Kidney epithelial cell (primary cell): Measurements from ENCODE around the gene PHTF2. TPM values are rescaled to one million over a fixed set of nuclear protein-coding genes. Genes with fewer than 3 reads are reported as not detected.

ENCODE experiments used
- DNase-seq: peaks from one replicate; pipeline ENCODE4 v3.0.0-alpha.2; 2010; ENCODE audit warnings: low read depth
- H3K27me3 ChIP-seq: 2 replicates; pipeline ENCODE4 v1.6.0; 2011; ENCODE audit warnings: low read length; ENCODE audit not compliant: control insufficient read depth, insufficient read depth
- H3K36me3 ChIP-seq: 2 replicates; pipeline ENCODE4 v1.5.1; 2011; ENCODE audit warnings: low read length; ENCODE audit not compliant: control insufficient read depth, insufficient read depth
- H3K4me3 ChIP-seq: 2 replicates; pipeline ENCODE4 v1.5.1; 2011; ENCODE audit warnings: low read depth, mild to moderate bottlenecking, control low read depth, low read length
- total RNA-seq: library from RNA; depleted of rRNA; stranded (reverse); fragments of >200 nt; gene quantifications from 2 replicates; pipeline ENCODE4 v1.2.3, GENCODE V29; 2015
- TF ChIP-seq, protein P1 (sequence below): IDR thresholded peaks from 2 replicates; pipeline ENCODE4 v1.5.1; 2011; ENCODE audit warnings: mild to moderate bottlenecking, moderate library complexity, low read length, control low read depth, inconsistent platforms; ENCODE audit not compliant: insufficient read depth, poor library complexity, severe bottlenecking

Gene PHTF2
- total RNA-seq, 1 donor from 2014 or later, result 7.3 TPM

DNA sequence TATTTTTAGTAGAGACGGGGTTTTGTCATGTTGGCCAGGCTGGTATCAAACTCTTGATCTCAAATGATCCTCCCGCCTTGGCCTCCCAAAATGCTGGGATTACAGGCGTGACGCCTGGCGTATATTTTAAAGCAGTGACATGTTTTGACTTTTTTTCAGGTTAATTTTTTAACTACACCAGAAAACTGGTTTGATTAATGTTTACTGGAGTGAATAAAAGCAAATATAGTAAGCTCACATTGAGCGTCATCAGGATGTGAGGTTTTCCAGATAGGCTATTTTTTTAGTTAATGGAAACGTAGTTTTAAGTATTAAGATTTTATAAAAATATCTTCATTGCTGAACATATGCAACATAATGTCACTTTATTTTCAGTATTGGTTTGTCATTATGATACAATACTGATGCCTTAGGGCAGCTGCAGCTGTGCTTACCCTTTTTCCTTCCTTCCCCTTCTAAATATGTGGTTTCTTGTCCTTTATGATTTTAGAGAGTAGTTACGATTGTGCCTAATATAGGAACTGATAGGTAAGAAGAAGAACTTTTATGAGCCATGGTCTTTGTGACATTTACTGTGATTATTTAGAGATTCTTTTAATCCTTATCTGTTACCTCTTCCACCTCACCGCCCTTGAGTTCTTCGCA is 37.6 kb upstream of the PHTF2 start:
- Histone ChIP-seq H3K4me3 (no peak overlapping the region), H3K27me3 (no peaks in the 10 kb centered on the region), H3K36me3 (no peaks in the 10 kb centered on the region)
- TF ChIP-seq, protein P1, sequence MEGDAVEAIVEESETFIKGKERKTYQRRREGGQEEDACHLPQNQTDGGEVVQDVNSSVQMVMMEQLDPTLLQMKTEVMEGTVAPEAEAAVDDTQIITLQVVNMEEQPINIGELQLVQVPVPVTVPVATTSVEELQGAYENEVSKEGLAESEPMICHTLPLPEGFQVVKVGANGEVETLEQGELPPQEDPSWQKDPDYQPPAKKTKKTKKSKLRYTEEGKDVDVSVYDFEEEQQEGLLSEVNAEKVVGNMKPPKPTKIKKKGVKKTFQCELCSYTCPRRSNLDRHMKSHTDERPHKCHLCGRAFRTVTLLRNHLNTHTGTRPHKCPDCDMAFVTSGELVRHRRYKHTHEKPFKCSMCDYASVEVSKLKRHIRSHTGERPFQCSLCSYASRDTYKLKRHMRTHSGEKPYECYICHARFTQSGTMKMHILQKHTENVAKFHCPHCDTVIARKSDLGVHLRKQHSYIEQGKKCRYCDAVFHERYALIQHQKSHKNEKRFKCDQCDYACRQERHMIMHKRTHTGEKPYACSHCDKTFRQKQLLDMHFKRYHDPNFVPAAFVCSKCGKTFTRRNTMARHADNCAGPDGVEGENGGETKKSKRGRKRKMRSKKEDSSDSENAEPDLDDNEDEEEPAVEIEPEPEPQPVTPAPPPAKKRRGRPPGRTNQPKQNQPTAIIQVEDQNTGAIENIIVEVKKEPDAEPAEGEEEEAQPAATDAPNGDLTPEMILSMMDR, result no peak
- no peak for DNase-seq

DNA sequence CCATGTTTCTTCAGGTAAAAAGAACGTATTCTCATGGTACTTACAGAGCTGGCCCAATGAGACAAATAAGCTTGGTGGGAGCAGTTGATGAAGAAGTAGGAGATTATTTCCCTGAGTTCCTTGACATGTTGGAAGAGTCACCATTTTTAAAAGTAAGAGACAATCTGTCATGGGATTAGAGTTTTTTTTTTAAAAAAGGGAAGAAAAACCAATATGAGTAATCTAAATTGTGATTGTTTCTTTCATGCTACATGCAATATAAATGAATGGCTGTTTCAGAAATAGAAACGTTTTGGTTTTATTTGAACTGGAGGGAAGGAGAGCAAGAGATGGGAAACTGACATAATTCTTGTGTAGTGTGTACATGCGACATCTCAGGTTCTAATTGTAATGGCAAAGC is 33.1 kb upstream of the PHTF2 start:
- DNase-seq, result no peak
- H3K4me3 ChIP-seq, result no peak overlapping the region
- H3K27me3 ChIP-seq, result no peaks in the 10 kb centered on the region
- TF ChIP-seq, protein P1, result no peak
- no peaks in the 10 kb centered on the region for H3K36me3 ChIP-seq

DNA sequence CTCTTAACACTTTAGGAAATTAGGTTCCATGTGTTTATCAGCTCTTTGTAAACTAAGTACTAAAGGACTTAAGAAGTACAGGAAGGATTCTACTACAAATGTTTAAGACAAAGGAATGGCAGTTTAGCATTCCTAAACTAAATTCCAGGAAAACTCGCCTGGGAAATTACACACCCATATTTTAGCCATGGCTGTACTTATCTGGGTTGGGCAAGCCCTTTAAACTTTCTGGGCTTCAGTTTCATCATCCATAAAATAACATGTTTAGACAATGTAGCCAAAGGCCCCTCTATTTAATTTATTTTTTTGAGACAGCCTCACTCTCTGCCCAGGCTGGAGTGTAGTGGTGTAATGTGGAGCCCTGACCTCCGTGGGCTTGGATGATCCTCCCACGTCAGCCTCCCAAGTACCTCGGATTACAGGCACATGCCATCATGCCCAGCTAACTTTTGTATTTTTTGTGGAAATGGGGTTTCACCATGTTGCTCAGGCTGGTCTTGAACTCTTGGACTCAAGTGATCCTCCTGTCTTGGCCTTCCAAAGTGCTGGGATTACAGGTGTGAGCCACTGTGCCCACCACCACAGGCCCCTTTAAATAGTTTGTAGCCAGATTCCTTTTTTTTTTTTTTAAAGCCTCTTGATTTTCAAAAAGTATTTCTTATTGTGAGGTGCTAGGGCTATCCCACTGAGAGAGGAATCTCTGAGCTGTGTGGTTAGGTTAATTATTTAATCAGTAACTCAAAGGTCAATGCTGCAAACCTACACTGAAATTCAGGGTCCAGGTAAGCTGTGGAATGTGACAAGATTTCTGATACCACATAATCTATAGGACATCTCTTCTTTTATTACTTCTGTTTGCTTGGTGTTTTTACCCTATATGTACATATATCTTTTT is 32.4 kb upstream of the PHTF2 start:
- Histone ChIP-seq H3K27me3 (no peaks in the 10 kb centered on the region), H3K4me3 (no peak overlapping the region), H3K36me3 (no peaks in the 10 kb centered on the region)
- DNase-seq, result no peak
- TF ChIP-seq, protein P1, result no peak

DNA sequence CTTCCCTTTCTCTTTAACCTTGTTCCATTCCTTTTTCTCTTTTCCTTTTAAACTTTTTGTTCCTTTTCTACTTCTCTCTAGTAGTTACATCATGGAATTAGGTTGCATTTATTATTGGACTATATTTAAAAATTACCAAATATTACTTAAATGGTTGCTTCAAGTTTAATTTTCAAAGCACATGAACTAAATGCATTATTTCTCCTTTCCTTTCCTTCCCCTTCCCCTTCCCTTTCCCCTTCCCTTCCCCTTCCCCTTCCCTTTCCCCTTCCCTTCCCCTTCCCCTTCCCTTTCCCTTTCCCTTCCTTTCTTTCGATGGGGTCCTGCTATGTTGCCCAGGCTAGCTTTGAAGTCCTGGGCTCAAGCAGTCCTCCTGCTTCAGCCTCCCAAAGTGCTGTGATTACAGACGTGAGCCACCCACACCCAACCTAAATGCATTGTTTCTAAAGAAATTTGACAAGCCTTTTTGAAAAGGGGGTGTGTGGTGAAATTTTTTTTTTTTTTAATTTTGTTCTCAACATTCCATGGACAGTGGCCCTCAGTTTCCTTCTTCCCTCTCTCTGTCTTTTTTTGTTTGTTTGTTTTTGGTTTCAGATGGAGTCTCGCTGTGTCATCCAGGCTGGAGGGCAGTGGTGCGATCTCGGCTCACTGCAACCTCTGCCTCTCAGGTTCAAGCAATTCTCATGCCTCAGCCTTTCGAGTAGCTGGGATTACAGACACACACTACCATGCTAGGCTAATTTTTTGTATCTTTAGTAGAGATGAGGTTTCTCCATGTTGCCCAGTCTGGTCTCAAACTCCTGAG is 31.6 kb upstream of the PHTF2 start:
- no peaks in the 10 kb centered on the region for H3K36me3 ChIP-seq
- DNase-seq, result no peak
- H3K4me3 ChIP-seq, result no peak overlapping the region
- TF ChIP-seq, protein P1, result no peak
- no peaks in the 10 kb centered on the region for H3K27me3 ChIP-seq

DNA sequence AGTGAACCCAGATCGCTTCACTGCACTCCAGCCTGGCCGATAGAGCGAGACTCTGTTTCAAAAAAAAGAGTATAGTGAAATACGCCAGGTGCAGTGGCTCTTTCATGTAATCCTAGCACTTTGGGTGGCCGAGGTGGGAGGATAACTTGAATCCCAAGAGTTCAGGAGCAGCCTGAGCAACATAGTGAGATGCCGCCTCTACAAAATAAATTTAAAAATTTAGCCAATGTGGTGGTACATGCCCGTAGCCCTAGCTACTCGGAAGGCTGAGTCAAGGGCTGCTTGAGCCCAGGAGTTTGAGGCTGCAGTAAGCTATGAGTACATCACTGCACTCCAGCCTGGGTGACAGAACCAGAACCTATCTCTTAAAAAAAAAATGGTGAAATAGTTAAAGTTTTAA is 28.3 kb upstream of the PHTF2 start:
- TF ChIP-seq, protein P1, result no peak
- no peak for DNase-seq
- H3K4me3 ChIP-seq, result no peak overlapping the region
- no peaks in the 10 kb centered on the region for H3K27me3 ChIP-seq
- H3K36me3 ChIP-seq, result no peaks in the 10 kb centered on the region
